Activated T-cell treated with anti-CD3 and anti-CD28 coated beads, Interleukin-2, amount 50 U/mL, for 72 hours (primary cell): ENCODE data around the gene CRYBA4. TPM values are rescaled to one million over a fixed set of nuclear protein-coding genes. Genes with fewer than 3 reads are reported as not detected.

Experiments used
- ATAC-seq, 2 donors: fragments of 150-1000 bp; cut with Tn5 transposase; replicated peaks in 1 of 2; 2 replicates each; pipeline ENCODE4 v1.10.0; 2021; ENCODE audit warnings: moderate library complexity in 2 of 2, mild to moderate bottlenecking in 1 of 2
- DNase-seq, 2 donors: peaks; one replicate each; pipeline ENCODE4 v3.0.0; 2021 to 2022; ENCODE audit warnings: mixed read lengths in 1 of 2
- H3K27ac Mint-ChIP-seq: one replicate; pipeline ENCODE4 v1.8.0; 2022; ENCODE audit warnings: mild to moderate bottlenecking, moderate library complexity, mixed read lengths
- H3K27me3 Mint-ChIP-seq: one replicate; pipeline ENCODE4 v1.8.0; 2022; ENCODE audit warnings: low read depth, mixed read lengths
- H3K36me3 Mint-ChIP-seq, 2 donors: one replicate each; pipeline ENCODE4 v1.8.0; 2022; ENCODE audit warnings: mixed read lengths in 2 of 2, mild to moderate bottlenecking in 1 of 2; ENCODE audit not compliant: insufficient read depth in 2 of 2
- H3K4me1 Mint-ChIP-seq: one replicate; pipeline ENCODE4 v1.8.0; 2022; ENCODE audit warnings: low read depth, mixed read lengths
- H3K4me3 Mint-ChIP-seq, 2 donors: one replicate each; pipeline ENCODE4 v1.8.0; 2022; ENCODE audit warnings: mild to moderate bottlenecking in 2 of 2, mixed read lengths in 2 of 2, moderate library complexity in 2 of 2
- H3K9me3 Mint-ChIP-seq, 2 donors: one replicate each; pipeline ENCODE4 v1.8.0; 2022; ENCODE audit warnings: mixed read lengths in 2 of 2
- total RNA-seq, 2 donors: library from RNA; stranded (reverse); gene quantifications; one replicate each; pipeline ENCODE4 v1.2.3, GENCODE V29; 2022

The CRYBA4 gene
- total RNA-seq = under 1 TPM in 1 of 2 donors, not detected in 1; 0.63 TPM

DNA sequence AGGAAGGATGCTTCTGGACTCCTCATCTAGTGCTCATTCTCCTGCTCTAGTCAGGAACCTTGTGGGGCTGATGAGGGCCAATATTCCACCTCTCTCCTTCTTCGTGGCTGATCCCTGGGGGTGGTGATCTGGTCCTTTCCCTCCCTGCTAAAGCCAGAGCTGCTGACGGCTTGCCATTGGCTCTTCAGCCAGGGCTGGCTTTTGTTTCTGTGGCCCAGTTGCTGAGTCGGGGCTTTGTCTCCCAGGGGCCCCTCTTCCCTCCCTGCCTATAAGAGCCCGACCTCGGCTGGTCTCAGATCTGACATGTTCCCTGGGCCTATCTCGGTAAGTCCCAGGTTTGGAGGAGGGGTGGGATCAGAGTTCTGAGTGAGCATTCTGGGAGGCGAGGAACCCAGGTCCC, at the start of gene CRYBA4:
Gene CRYBA4, plus strand, starts transcription at position 301 of the 400 bp plus-strand sequence. CDS start 634 bp downstream, outside the sequence.
- ATAC-seq = no peak
- Mint-ChIP-seq H3K4me1 (no peaks in the 10 kb centered on the region), H3K27ac (no peak within 1 kb of the TSS), H3K4me3 (no peak within 1 kb of the TSS), H3K36me3 (no peaks in the 10 kb centered on the region), H3K27me3 (no peaks in the 10 kb centered on the region), H3K9me3 (peaks cover 2 to 4% of the 10 kb centered on the region in 2 donors)
- no peak for DNase-seq

GRCh38 chr22:26573026-26573662, 48.6 kb upstream of the CRYBA4 start:
- Mint-ChIP-seq H3K36me3 (peaks cover 0 to 7% of the 10 kb centered on the region in 2 donors), H3K9me3 (no peaks in the 10 kb centered on the region), H3K27ac (no peak overlapping the region), H3K4me3 (peak overlapping the region in 1 of 2 donors; percentile 35), H3K27me3 (no peaks in the 10 kb centered on the region), H3K4me1 (peaks cover 30% of the 10 kb centered on the region)
- ATAC-seq (peak; percentile 49 to 62), DNase-seq (no peak)

DNA sequence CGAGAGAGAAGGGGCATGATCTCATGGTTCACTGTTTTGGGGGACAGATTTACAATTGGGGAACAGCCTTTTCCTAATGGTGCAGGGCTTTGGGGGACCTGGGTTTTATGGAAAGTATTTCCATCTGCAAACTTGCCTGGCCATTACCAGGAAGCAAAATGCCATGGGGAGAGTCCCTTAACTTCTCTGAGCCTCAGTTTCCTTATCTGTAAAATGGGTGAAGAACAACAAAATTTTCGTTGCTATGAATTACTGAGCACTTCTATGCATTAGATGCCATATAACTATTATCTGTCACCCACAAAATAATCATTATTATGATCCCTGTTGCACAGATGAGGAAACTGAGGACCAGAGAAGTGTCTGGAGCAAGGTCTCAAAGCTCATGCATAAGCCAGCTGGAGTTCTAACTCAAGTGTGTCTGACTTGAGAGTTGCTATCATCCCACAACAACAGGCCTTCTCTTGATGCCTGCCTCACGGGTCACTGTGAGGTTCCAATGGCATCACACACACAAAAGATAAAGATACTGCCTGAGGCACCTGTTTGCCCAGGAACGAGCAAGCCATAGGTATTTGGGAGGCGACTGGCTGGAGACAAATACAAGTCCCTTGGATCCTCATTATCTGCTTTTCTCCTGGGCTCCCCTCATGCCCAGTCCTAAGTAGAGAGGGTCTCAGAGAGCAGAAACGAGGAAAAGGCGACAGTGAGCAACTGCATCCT, 47.6 kb upstream of the CRYBA4 start:
- ATAC-seq (no peak), DNase-seq (no peak)
- H3K27me3 Mint-ChIP-seq = no peaks in the 10 kb centered on the region
- peaks cover 0 to 7% of the 10 kb centered on the region in 2 donors for H3K36me3 Mint-ChIP-seq
- H3K9me3 Mint-ChIP-seq = no peaks in the 10 kb centered on the region
- H3K4me3 Mint-ChIP-seq = no peak overlapping the region
- H3K27ac Mint-ChIP-seq = no peak overlapping the region
- H3K4me1 Mint-ChIP-seq = peaks cover 32% of the 10 kb centered on the region

- peaks cover 0 to 7% of the 10 kb centered on the region in 2 donors for H3K36me3 Mint-ChIP-seq
- H3K4me3 Mint-ChIP-seq = no peak overlapping the region
- ATAC-seq (no peak), DNase-seq (no peak)
- H3K27ac Mint-ChIP-seq = no peak overlapping the region
- H3K9me3 Mint-ChIP-seq = no peaks in the 10 kb centered on the region
- peaks cover 51% of the 10 kb centered on the region for H3K4me1 Mint-ChIP-seq
- no peaks in the 10 kb centered on the region for H3K27me3 Mint-ChIP-seq
Observed at GRCh38 chr22:26576026-26576680, 45.6 kb upstream of the CRYBA4 start.

GRCh38 chr22:26577081-26577480, 44.7 kb upstream of the CRYBA4 start:
- Mint-ChIP-seq H3K4me3 (no peak overlapping the region), H3K9me3 (no peaks in the 10 kb centered on the region), H3K27me3 (no peaks in the 10 kb centered on the region), H3K4me1 (peaks cover 58% of the 10 kb centered on the region), H3K36me3 (peaks cover 0 to 7% of the 10 kb centered on the region in 2 donors), H3K27ac (no peak overlapping the region)
- ATAC-seq (no peak), DNase-seq (no peak)

GRCh38 chr22:26579331-26579886, 42.4 kb upstream of the CRYBA4 start:
- peak; percentile 89 to 95 for ATAC-seq
- H3K9me3 Mint-ChIP-seq = no peaks in the 10 kb centered on the region
- peaks cover 60% of the 10 kb centered on the region for H3K4me1 Mint-ChIP-seq
- no peaks in the 10 kb centered on the region for H3K27me3 Mint-ChIP-seq
- peak overlapping the region; percentile 67 to 81 for H3K4me3 Mint-ChIP-seq
- H3K36me3 Mint-ChIP-seq = peaks cover 0 to 4% of the 10 kb centered on the region in 2 donors
- peak; percentile 56 to 68 for DNase-seq
- peak overlapping the region; percentile 84 for H3K27ac Mint-ChIP-seq

- H3K36me3 Mint-ChIP-seq = peaks cover 0 to 4% of the 10 kb centered on the region in 2 donors
- H3K9me3 Mint-ChIP-seq = no peaks in the 10 kb centered on the region
- peaks cover 66% of the 10 kb centered on the region for H3K4me1 Mint-ChIP-seq
- H3K27ac Mint-ChIP-seq = peak overlapping the region; percentile 84
- DNase-seq (no peak), ATAC-seq (no peak)
- no peaks in the 10 kb centered on the region for H3K27me3 Mint-ChIP-seq
- peak overlapping the region; percentile 67 to 81 for H3K4me3 Mint-ChIP-seq
Observed at GRCh38 chr22:26580240-26580962, 41.4 kb upstream of the CRYBA4 start.

DNA sequence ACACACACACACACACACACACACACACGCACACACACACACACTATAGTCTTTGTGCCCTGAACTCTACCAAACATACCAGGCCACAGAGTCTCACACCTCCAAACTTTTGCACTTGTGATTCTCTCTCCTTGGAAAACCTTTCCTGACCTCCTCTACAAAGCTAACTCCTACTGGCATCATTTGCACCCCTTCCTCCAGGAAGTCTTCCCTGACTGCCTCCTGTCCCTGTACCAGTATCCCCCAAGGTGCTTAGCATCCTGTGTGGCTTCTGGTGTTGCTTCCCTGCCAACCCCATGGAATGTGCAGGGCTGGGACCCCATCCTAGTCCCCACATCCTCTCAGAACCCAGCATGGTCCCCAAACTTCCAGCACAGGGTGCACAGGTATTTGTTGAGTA, 40.7 kb upstream of the CRYBA4 start:
- Mint-ChIP-seq H3K9me3 (no peaks in the 10 kb centered on the region), H3K27me3 (no peaks in the 10 kb centered on the region), H3K27ac (peak overlapping the region; percentile 84), H3K4me3 (peak overlapping the region in 1 of 2 donors; percentile 2), H3K4me1 (peaks cover 68% of the 10 kb centered on the region), H3K36me3 (peaks cover 0 to 4% of the 10 kb centered on the region in 2 donors)
- no peak for DNase-seq
- no peak for ATAC-seq

DNA sequence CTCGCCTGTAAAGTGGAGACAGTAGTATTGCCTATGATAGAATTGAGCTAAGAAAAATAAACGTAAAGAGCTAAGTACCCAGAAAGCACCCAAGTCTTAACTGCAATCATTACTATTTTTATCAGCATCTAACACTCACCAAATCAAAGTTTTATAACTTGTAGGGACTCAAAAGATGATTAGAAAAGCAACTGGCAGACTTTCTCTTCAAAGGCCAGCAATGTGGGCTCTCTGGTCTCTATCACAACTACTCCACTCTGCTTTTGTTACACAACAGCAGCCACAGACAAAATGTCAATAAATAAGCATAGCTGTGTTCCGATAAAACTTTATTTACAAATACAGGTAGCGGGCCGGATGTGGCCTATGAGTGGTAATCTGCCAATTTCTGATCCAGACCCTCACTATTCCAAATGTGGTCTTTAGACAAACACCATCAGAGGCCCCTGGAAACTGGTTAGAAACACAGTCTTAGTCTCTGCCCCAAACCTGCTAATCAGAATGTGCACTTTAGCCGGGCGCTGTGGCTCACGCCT, 40.1 kb upstream of the CRYBA4 start:
- H3K27ac Mint-ChIP-seq = peak overlapping the region; percentile 84
- H3K4me3 Mint-ChIP-seq = peak overlapping the region in 1 of 2 donors; percentile 2
- ATAC-seq (no peak), DNase-seq (no peak)
- no peaks in the 10 kb centered on the region for H3K36me3 Mint-ChIP-seq
- peaks cover 69% of the 10 kb centered on the region for H3K4me1 Mint-ChIP-seq
- H3K9me3 Mint-ChIP-seq = no peaks in the 10 kb centered on the region
- no peaks in the 10 kb centered on the region for H3K27me3 Mint-ChIP-seq

- H3K4me1 Mint-ChIP-seq = peaks cover 75% of the 10 kb centered on the region
- peaks cover 0 to 2% of the 10 kb centered on the region in 2 donors for H3K36me3 Mint-ChIP-seq
- no peaks in the 10 kb centered on the region for H3K9me3 Mint-ChIP-seq
- DNase-seq (no peak), ATAC-seq (no peak)
- H3K4me3 Mint-ChIP-seq = peak overlapping the region in 1 of 2 donors; percentile 41
- H3K27me3 Mint-ChIP-seq = no peaks in the 10 kb centered on the region
- H3K27ac Mint-ChIP-seq = peak overlapping the region; percentile 59
Observed at GRCh38 chr22:26584010-26584409, 37.8 kb upstream of the CRYBA4 start.

- ATAC-seq (no peak), DNase-seq (no peak)
- H3K4me3 Mint-ChIP-seq = peak overlapping the region; percentile 13 to 56
- H3K4me1 Mint-ChIP-seq = peaks cover 65% of the 10 kb centered on the region
- H3K9me3 Mint-ChIP-seq = no peaks in the 10 kb centered on the region
- no peak overlapping the region for H3K27ac Mint-ChIP-seq
- H3K36me3 Mint-ChIP-seq = peaks cover 0 to 2% of the 10 kb centered on the region in 2 donors
- H3K27me3 Mint-ChIP-seq = no peaks in the 10 kb centered on the region
Observed at GRCh38 chr22:26585104-26585790, 36.5 kb upstream of the CRYBA4 start.
